ENCODE data around the gene MTMR12. TPM values are rescaled to one million over a fixed set of nuclear protein-coding genes. Genes with fewer than 3 reads are reported as not detected.

Gene MTMR12
- total and polyA plus RNA-seq, 2 of the 13 experiments (the other 11 are each of a cell fraction or from before 2014, with no cell fraction given): 23.4 to 36.6 TPM

GRCh38 chr5:32312197-32312594 is 543 bp downstream of the MTMR12 start (continued):
- TF ChIP-seq ZNF335 (CRISPR knock-in tag; IDR thresholded peaks at IDR 0.05) (0 out of 2 replicates have a peak, but pooled peaks have one; percentile 17), FOSL2 (CRISPR knock-in tag; IDR thresholded peaks at IDR 0.05) (0 out of 2 replicates have a peak, but pooled peaks have one; percentile 12), ZBTB7A (CRISPR knock-in tag; IDR thresholded peaks at IDR 0.05) (no peak), AKNA (CRISPR knock-in tag; IDR thresholded peaks at IDR 0.05; ENCODE audit: borderline replicate concordance) (no peak), TEF (CRISPR knock-in tag; IDR thresholded peaks at IDR 0.05) (no peak), ZEB1 (IDR thresholded peaks at IDR 0.05; ENCODE audit: insufficient replicate concordance, low read depth) (no peak), AGO2 (optimal IDR thresholded peaks at IDR 0.05; ENCODE audit: low read depth, low read length) (peak; percentile 74), ZNF101 (CRISPR knock-in tag; IDR thresholded peaks at IDR 0.05; ENCODE audit: borderline replicate concordance, low read depth) (no peak), RNF2 (conservative IDR thresholded peaks at IDR 0.05; ENCODE audit: low read depth) (no peak), THYN1 (CRISPR knock-in tag; IDR thresholded peaks at IDR 0.05; ENCODE audit: borderline replicate concordance, low read depth) (no peak), ELF4 (CRISPR knock-in tag; IDR thresholded peaks at IDR 0.05; ENCODE audit: borderline replicate concordance) (0 out of 2 replicates have a peak, but pooled peaks have one; percentile 3), ZNF792 (CRISPR knock-in tag; IDR thresholded peaks at IDR 0.05) (no peak), ZNF253 (CRISPR knock-in tag; IDR thresholded peaks at IDR 0.05; ENCODE audit: borderline replicate concordance) (0 out of 2 replicates have a peak, but pooled peaks have one; percentile 3), ZNF576 (CRISPR knock-in tag; IDR thresholded peaks at IDR 0.05) (no peak), TRIM22 (IDR thresholded peaks at IDR 0.05) (no peak), PRDM15 (CRISPR knock-in tag; IDR thresholded peaks at IDR 0.05) (no peak)

Data from HepG2 (cell line).